ENCODE measurements around the gene TNNT3. TPM values are rescaled to one million over a fixed set of nuclear protein-coding genes. Genes with fewer than 3 reads are reported as not detected.

Gene TNNT3
- total RNA-seq, 4 donors from 2014 or later: 1.5 to 12.9 (median 4.8) TPM

DNA sequence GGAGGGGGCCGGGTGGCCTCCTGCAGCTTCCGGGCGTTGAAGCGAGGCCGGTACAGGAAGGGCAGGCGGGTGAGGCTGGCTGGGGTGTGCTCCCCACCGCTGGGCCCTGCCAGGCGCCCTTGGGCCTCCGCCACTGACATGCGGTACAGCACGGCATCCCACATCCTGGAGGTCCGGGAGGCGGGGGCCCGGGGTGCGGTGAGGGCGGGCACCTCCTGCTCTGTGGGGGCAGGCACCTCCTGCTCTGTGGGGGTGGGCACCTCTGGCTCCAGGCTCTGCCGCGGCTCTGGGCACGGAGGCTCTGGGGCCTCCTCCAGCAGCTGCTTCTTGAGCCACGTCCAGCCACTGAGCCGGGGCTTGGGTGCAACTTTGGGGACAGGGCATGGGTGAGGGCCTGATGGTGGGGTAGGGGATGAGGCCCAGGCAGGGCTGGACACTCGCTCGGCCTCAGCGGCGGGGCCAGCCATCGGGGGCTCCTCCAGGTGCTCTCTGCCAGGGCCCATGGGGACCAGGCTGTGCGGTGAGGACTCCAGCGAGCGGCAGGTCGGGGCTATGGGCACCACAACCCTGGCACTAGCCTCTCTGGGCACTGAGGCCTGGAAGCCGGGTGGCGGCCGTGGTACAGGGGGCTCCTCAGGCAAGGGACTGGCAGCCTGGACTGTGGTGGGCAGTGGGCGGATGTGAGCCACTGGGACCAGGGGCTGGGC lies 30.1 kb upstream of the TNNT3 start:
- Histone ChIP-seq H3K27ac (no peak overlapping the region), H3K27me3 (no peaks in the 10 kb centered on the region), H3K36me3 (peaks cover 44% of the 10 kb centered on the region), H3K4me1 (peaks cover 31% of the 10 kb centered on the region), H3K9me3 (no peaks in the 10 kb centered on the region), H3K4me3 (no peak overlapping the region)
- WGBS: 72% methylated on average over 11 of the region's 34 CpGs
- DNase-seq (ENCODE audit: low spot score in 2 of 2): no peak
- TF ChIP-seq, protein P1, sequence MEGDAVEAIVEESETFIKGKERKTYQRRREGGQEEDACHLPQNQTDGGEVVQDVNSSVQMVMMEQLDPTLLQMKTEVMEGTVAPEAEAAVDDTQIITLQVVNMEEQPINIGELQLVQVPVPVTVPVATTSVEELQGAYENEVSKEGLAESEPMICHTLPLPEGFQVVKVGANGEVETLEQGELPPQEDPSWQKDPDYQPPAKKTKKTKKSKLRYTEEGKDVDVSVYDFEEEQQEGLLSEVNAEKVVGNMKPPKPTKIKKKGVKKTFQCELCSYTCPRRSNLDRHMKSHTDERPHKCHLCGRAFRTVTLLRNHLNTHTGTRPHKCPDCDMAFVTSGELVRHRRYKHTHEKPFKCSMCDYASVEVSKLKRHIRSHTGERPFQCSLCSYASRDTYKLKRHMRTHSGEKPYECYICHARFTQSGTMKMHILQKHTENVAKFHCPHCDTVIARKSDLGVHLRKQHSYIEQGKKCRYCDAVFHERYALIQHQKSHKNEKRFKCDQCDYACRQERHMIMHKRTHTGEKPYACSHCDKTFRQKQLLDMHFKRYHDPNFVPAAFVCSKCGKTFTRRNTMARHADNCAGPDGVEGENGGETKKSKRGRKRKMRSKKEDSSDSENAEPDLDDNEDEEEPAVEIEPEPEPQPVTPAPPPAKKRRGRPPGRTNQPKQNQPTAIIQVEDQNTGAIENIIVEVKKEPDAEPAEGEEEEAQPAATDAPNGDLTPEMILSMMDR (IDR thresholded peaks at IDR 0.05): no peak
- TF ChIP-seq POLR2A (IDR thresholded peaks at IDR 0.05) (no peak), EP300 (IDR thresholded peaks at IDR 0.05) (no peak), POLR2AphosphoS5 (IDR thresholded peaks at IDR 0.05) (no peak)

DNA sequence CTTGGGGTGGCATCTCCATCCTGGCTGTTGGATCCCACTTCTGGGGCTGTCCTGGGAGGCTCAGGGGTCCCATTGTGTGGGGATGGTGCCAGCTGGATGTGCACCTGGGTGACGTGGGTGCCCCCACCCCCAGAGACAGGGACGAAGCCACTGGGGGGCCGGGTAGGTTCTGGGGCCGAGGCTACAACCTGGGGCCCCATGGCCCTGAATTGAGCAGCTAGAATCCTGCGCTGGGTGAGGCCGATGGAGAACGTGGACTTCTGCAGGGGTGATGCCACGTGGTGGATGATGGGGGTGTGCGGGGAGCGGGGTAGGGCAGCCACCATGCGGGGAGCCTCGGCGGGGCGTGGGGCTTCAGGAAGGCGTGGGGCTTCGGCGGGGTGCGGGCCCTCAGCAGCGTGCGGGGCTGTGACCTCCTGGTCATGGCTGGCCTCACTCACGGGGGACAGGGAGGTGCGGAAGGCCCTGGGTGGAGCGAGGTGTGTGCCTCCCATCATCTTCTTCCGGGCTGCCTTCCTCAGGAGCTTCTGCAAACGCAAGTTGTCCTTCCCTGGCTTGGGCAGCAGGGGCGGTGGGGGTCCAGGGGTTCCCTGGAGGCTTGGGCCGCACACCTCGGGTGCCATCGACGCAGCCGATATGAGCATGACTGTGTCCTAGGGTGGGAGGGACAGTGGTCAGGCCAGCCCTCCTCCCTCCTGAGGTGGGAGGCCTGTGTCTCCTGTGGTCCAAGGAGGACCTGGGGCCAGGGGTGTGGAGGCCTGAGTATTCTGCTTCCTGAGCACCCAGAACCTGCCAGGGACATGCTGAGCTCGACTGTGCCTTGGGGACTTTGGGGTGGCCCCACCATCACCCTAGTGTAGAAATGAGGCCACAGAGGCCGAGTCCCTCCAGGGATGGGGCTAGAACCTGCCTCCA lies 29.3 kb upstream of the TNNT3 start:
- TF ChIP-seq POLR2A (IDR thresholded peaks at IDR 0.05) (no peak), EP300 (IDR thresholded peaks at IDR 0.05) (no peak), POLR2AphosphoS5 (IDR thresholded peaks at IDR 0.05) (no peak)
- TF ChIP-seq, protein P1 (IDR thresholded peaks at IDR 0.05): no peak
- Histone ChIP-seq H3K4me3 (no peak overlapping the region), H3K36me3 (peaks cover 37% of the 10 kb centered on the region), H3K27me3 (no peaks in the 10 kb centered on the region), H3K4me1 (peaks cover 31% of the 10 kb centered on the region), H3K9me3 (no peaks in the 10 kb centered on the region), H3K27ac (no peak overlapping the region)
- DNase-seq (ENCODE audit: low spot score in 2 of 2): no peak
- whole genome bisulfite sequencing: 88% methylated on average over 19 of the region's 33 CpGs

DNA sequence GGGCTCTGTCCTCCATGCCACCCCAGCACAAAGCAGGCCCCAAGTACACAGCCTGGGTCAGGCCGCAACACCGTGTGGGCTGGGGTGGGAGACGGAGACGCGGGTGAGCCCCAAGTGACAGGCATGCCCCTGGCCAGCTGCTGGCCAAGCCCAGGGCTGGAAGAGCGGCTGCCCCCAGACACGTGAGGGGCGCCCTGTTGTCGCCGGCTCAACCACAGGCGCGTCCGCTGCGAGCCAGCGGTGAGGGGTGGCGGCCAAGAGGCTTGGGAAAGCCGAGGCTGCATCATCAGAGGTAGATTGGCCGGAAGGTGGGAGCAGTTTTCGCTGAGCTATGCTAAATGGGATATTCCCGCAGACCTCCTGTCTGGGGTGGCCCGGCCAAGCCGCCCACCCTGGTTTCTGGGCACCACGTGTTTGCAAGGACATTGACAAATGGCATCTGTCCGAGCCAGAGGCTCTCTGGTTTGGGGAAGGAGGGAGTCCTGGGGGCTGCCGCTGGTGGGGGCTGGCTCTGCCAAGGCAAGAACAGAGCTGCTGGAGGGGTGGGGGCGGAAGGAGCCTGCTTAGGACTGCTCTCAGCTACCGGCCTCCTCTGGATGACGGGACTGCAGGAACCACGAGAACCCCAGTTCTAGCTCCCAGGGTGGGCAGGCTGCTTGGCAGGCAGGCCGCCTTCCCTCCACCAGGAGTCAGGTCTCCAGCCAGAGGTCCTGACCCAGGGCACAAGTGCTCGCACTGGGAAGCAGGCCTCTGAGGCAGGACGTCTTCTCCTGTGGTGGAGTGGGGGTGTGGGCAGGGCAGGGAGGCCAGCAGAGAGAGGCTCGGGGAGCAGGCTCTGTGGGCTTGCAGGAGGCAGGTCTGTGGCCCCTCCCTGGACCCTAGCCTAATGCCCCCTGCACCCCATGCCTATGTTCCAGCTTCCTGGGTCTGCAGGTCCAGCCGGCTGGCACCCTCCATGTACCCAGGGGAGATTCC lies 28.4 kb upstream of the TNNT3 start:
- TF ChIP-seq POLR2AphosphoS5 (IDR thresholded peaks at IDR 0.05) (no peak), POLR2A (IDR thresholded peaks at IDR 0.05) (no peak), EP300 (IDR thresholded peaks at IDR 0.05) (no peak)
- TF ChIP-seq, protein P1 (IDR thresholded peaks at IDR 0.05): no peak
- H3K4me1 ChIP-seq: peaks cover 31% of the 10 kb centered on the region
- no peaks in the 10 kb centered on the region for H3K27me3 ChIP-seq
- H3K4me3 ChIP-seq: no peak overlapping the region
- H3K27ac ChIP-seq: no peak overlapping the region
- DNase-seq (ENCODE audit: low spot score in 2 of 2): no peak
- H3K9me3 ChIP-seq: no peaks in the 10 kb centered on the region
- peaks cover 28% of the 10 kb centered on the region for H3K36me3 ChIP-seq
- 77% methylated on average over 17 of the region's 34 CpGs for WGBS

DNA sequence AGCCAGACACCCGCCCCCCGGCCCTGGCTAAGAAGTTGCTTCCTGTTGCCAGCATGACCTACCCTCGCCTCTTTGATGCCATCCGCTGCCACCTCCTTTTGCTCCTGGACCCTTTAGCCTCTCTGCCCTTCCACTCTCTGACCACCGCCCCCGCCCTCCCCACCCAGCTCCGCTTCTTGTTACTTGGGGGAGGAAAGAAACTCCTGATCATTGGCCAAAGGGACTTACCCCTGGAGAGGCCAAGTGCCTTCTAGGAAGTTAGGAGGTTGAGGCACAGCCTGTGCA lies 27.7 kb upstream of the TNNT3 start, which contains the start of gene PRR33:
PRR33 (minus strand) TSS at position 65 of the 285 bp plus-strand sequence. CDS start 1,311 bp downstream, outside the sequence.
- no peaks in the 10 kb centered on the region for H3K9me3 ChIP-seq
- H3K4me3 ChIP-seq: no peak within 1 kb of the TSS
- 91% methylated on average over 7 of the region's 7 CpGs for WGBS
- H3K4me1 ChIP-seq: peaks cover 31% of the 10 kb centered on the region
- no peak for DNase-seq (ENCODE audit: low spot score in 2 of 2)
- H3K27ac ChIP-seq: no peak within 1 kb of the TSS
- TF ChIP-seq, protein P1 (IDR thresholded peaks at IDR 0.05): no peak
- TF ChIP-seq POLR2AphosphoS5 (IDR thresholded peaks at IDR 0.05): no peak
- no peak for TF ChIP-seq POLR2A (IDR thresholded peaks at IDR 0.05)
- TF ChIP-seq EP300 (IDR thresholded peaks at IDR 0.05): no peak
- peaks cover 22% of the 10 kb centered on the region for H3K36me3 ChIP-seq
- no peaks in the 10 kb centered on the region for H3K27me3 ChIP-seq
